Prostate gland (tissue), 2 donors: Measurements from ENCODE around the gene FAM78A. TPM values are rescaled to one million over a fixed set of nuclear protein-coding genes. Genes with fewer than 3 reads are reported as not detected.

Experiments used
- DNase-seq: peaks from one replicate; pipeline ENCODE4 v3.0.0-alpha.2; 2019; ENCODE audit warnings: low spot score
- H3K27ac ChIP-seq, 2 donors: fragments of 200-600 bp; sonication (generic); 2 replicates each; pipeline ENCODE4 v1.5.1; 2017 to 2019
- H3K27me3 ChIP-seq: fragments of 200-600 bp; sonication (generic); replicated peaks from 2 replicates; pipeline ENCODE4 v1.5.1; 2019; ENCODE audit not compliant: insufficient read depth
- H3K36me3 ChIP-seq, 2 donors: fragments of 200-600 bp; sonication (generic); 1 replicate in 1 of 2; 2 replicates in 1 of 2; pipeline versions ENCODE4 v1.5.1 to v1.8.1; 2017 to 2019
- H3K4me1 ChIP-seq: fragments of 200-600 bp; sonication (generic); replicated peaks from 2 replicates; pipeline ENCODE4 v1.5.1; 2019
- H3K4me3 ChIP-seq, 2 donors: fragments of 200-600 bp; sonication (generic); 2 replicates each; pipeline ENCODE4 v1.5.1; 2017 to 2019
- H3K9me3 ChIP-seq: fragments of 200-600 bp; sonication (generic); 2 replicates; pipeline ENCODE4 v1.5.1; 2017
- POLR2A ChIP-seq: fragments of 450-650 bp; IDR thresholded peaks from one replicate; pipeline ENCODE4 v1.6.1; 2016; ENCODE audit warnings: antibody characterized with exemption, mild to moderate bottlenecking
- POLR2AphosphoS5 ChIP-seq: sonication (generic); formaldehyde crosslinking; IDR thresholded peaks from one replicate; pipeline ENCODE4 v1.6.1; 2017; ENCODE audit warnings: antibody characterized with exemption
- WGBS: methylation state at CpG from one replicate; pipeline ENCODE4 v1.1.5; 2018; 5-methylcytosine and 5-hydroxymethylcytosine counted together
- intact Hi-C: fragments of 100-400 bp; cut with DNase I; formaldehyde crosslinking; loops from one replicate; pipeline ENCODE4 v1.14.2; 2022
- total RNA-seq, 2 donors: library from RNA; depleted of rRNA; stranded (reverse); fragments of >200 nt; gene quantifications; one replicate each; pipeline ENCODE4 v1.1.0, GENCODE V29; 2016
- TF ChIP-seq, protein P1 (sequence below), 4 experiments: fragments of 200-600 bp in 2 of 4; fragments of 450-650 bp in 2 of 4; sonication (generic) in 2 of 4; IDR thresholded peaks; 1 replicate in 3 of 4; 2 replicates in 1 of 4; pipeline ENCODE4 v1.5.1; 2016 to 2019; ENCODE audit warnings: antibody characterized with exemption in 4 of 4, mild to moderate bottlenecking in 2 of 4, moderate library complexity in 2 of 4

FAM78A gene
- total RNA-seq, 2 donors from 2014 or later, result 0.73 to 16.4 TPM

GRCh38 chr9:131298341-131298740 lies 22.0 kb upstream of the FAM78A start:
- no peak for DNase-seq
- H3K9me3 ChIP-seq, result no peaks in the 10 kb centered on the region
- intact Hi-C loops, result no loop called here
- H3K27ac ChIP-seq, result no peak overlapping the region
- H3K4me1 ChIP-seq, result no peaks in the 10 kb centered on the region
- H3K36me3 ChIP-seq, result no peaks in the 10 kb centered on the region
- H3K4me3 ChIP-seq, result no peak overlapping the region
- H3K27me3 ChIP-seq, result no peaks in the 10 kb centered on the region
- 72% methylated on average over 5 of the region's 5 CpGs for WGBS
- TF ChIP-seq, protein P1, sequence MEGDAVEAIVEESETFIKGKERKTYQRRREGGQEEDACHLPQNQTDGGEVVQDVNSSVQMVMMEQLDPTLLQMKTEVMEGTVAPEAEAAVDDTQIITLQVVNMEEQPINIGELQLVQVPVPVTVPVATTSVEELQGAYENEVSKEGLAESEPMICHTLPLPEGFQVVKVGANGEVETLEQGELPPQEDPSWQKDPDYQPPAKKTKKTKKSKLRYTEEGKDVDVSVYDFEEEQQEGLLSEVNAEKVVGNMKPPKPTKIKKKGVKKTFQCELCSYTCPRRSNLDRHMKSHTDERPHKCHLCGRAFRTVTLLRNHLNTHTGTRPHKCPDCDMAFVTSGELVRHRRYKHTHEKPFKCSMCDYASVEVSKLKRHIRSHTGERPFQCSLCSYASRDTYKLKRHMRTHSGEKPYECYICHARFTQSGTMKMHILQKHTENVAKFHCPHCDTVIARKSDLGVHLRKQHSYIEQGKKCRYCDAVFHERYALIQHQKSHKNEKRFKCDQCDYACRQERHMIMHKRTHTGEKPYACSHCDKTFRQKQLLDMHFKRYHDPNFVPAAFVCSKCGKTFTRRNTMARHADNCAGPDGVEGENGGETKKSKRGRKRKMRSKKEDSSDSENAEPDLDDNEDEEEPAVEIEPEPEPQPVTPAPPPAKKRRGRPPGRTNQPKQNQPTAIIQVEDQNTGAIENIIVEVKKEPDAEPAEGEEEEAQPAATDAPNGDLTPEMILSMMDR (IDR thresholded peaks at IDR 0.05), result no peak
- TF ChIP-seq POLR2AphosphoS5 (no peak), POLR2A (no peak)

DNA sequence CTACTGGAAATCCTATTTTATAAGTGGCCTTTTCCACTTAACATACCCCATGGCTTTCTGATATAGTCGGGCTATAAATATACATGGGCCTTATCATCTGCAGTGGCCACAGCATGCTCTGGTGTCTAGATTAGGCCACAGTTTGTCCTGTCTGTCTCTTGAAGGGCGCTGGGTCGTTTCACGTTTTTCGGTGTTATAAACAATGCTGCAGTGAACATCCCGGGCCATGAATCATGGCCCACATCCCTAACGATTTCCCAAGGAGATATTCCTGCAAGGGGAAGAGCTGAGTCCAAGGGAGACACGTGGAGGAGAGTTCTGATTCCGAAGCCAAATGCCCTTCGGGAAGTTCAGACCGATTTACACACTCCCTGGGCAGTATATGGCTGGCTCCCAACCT lies 21.6 kb upstream of the FAM78A start:
- no peaks in the 10 kb centered on the region for H3K9me3 ChIP-seq
- H3K27ac ChIP-seq, result no peak overlapping the region
- 71% methylated on average over 11 of the region's 11 CpGs for WGBS
- intact Hi-C loops, result no loop called here
- no peak overlapping the region for H3K4me3 ChIP-seq
- no peak for DNase-seq
- no peaks in the 10 kb centered on the region for H3K27me3 ChIP-seq
- no peaks in the 10 kb centered on the region for H3K4me1 ChIP-seq
- no peaks in the 10 kb centered on the region for H3K36me3 ChIP-seq
- TF ChIP-seq POLR2A (no peak), POLR2AphosphoS5 (no peak)
- TF ChIP-seq, protein P1 (IDR thresholded peaks at IDR 0.05), result no peak

GRCh38 chr9:131296906-131297500 lies 20.7 kb upstream of the FAM78A start:
- no peaks in the 10 kb centered on the region for H3K27me3 ChIP-seq
- no peaks in the 10 kb centered on the region for H3K4me1 ChIP-seq
- H3K4me3 ChIP-seq, result no peak overlapping the region
- TF ChIP-seq, protein P1 (IDR thresholded peaks at IDR 0.05), result no peak
- no peak for TF ChIP-seq POLR2A
- TF ChIP-seq POLR2AphosphoS5, result no peak
- WGBS, result 91% methylated on average over 8 of the region's 8 CpGs
- H3K9me3 ChIP-seq, result no peaks in the 10 kb centered on the region
- no peaks in the 10 kb centered on the region for H3K36me3 ChIP-seq
- DNase-seq, result no peak
- H3K27ac ChIP-seq, result no peak overlapping the region
- intact Hi-C loops, result no loop called here

- WGBS, result 62% methylated on average over 9 of the region's 9 CpGs
These were observed 20.1 kb upstream of the FAM78A start for GRCh38 chr9:131296460-131296859.

GRCh38 chr9:131292937-131293336 lies 16.6 kb upstream of the FAM78A start:
- Histone ChIP-seq H3K27me3 (no peaks in the 10 kb centered on the region), H3K27ac (no peak overlapping the region), H3K4me3 (no peak overlapping the region), H3K36me3 (no peaks in the 10 kb centered on the region), H3K4me1 (no peaks in the 10 kb centered on the region), H3K9me3 (no peaks in the 10 kb centered on the region)
- intact Hi-C loops, result no loop called here
- no peak for TF ChIP-seq POLR2A
- no peak for TF ChIP-seq POLR2AphosphoS5
- DNase-seq, result no peak
- WGBS, result 89% methylated on average over 10 of the region's 10 CpGs

More at GRCh38 chr9:131296460-131296859, 20.1 kb upstream of the FAM78A start:
- no peak overlapping the region for H3K4me3 ChIP-seq
- H3K36me3 ChIP-seq, result no peaks in the 10 kb centered on the region
- DNase-seq, result no peak
- intact Hi-C loops, result no loop called here
- TF ChIP-seq POLR2AphosphoS5, result no peak
- TF ChIP-seq POLR2A, result no peak
- TF ChIP-seq, protein P1 (IDR thresholded peaks at IDR 0.05), result no peak
- H3K27me3 ChIP-seq, result no peaks in the 10 kb centered on the region
- H3K27ac ChIP-seq, result no peak overlapping the region
- no peaks in the 10 kb centered on the region for H3K4me1 ChIP-seq
- H3K9me3 ChIP-seq, result no peaks in the 10 kb centered on the region
